ENCODE measurements around the gene PTPRA. TPM values are rescaled to one million over a fixed set of nuclear protein-coding genes. Genes with fewer than 3 reads are reported as not detected.

Gene PTPRA
- total and polyA plus RNA-seq, 2 of the 8 experiments (the other 6 are each of a cell fraction or from before 2014, with no cell fraction given), result 47.7 to 51.3 TPM

DNA sequence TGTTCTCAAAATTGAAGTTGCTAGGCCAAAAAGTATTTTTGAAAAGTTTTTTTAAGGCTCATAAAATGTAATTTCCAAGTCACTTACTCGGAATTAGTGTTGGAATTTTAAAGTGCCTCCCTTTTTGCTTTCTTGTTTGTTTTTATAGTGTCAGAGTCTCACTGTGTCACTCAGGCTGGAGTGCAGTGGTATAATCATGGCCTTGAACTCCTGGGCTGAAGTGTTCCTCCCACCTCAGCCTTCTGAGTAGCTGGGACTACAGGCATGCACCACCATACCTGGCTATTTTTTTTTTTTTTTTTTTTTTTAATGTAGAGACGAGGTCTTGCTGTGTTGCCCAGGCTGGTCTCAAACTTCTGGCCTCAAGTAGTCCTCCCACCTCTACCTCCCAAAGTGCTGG lies 130.1 kb downstream of the PTPRA start (continued):
- TF ChIP-seq, protein P1, sequence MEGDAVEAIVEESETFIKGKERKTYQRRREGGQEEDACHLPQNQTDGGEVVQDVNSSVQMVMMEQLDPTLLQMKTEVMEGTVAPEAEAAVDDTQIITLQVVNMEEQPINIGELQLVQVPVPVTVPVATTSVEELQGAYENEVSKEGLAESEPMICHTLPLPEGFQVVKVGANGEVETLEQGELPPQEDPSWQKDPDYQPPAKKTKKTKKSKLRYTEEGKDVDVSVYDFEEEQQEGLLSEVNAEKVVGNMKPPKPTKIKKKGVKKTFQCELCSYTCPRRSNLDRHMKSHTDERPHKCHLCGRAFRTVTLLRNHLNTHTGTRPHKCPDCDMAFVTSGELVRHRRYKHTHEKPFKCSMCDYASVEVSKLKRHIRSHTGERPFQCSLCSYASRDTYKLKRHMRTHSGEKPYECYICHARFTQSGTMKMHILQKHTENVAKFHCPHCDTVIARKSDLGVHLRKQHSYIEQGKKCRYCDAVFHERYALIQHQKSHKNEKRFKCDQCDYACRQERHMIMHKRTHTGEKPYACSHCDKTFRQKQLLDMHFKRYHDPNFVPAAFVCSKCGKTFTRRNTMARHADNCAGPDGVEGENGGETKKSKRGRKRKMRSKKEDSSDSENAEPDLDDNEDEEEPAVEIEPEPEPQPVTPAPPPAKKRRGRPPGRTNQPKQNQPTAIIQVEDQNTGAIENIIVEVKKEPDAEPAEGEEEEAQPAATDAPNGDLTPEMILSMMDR (IDR thresholded peaks at IDR 0.05; ENCODE audit: control extremely low read depth in 1 of 3, insufficient read depth in 1 of 3, low read depth in 1 of 3, low read length in 3 of 3), result no peak
- TF ChIP-seq GTF2F1 (IDR thresholded peaks at IDR 0.05; ENCODE audit: borderline replicate concordance, low read depth, low read length), result no peak
- TF ChIP-seq CREB1 (IDR thresholded peaks at IDR 0.05), result no peak
